GM23338 (cell line): ENCODE data around the gene ITIH6. TPM values are rescaled to one million over a fixed set of nuclear protein-coding genes. Genes with fewer than 3 reads are reported as not detected.
A peak's percentile ranks its signal among the peaks of the same experiment; 100 is the strongest.

ENCODE experiments used
- ATAC-seq: fragments of 200-7000 bp; cut with Tn5 transposase; 3 replicates; pipeline ENCODE4 v1.9.1; 2020
- DNase-seq: peaks from one replicate; pipeline ENCODE4 v3.0.0-alpha.2; 2015; ENCODE audit warnings: low spot score
- H2AFZ ChIP-seq: fragments of 200-600 bp; sonication (generic); 2 replicates; pipeline ENCODE4 v1.8.0; 2016; ENCODE audit warnings: antibody characterized with exemption, mild to moderate bottlenecking, moderate library complexity
- H3F3A ChIP-seq: fragments of 200-600 bp; sonication (generic); replicated peaks from 2 replicates; pipeline ENCODE4 v1.8.0; 2017; ENCODE audit warnings: antibody characterized with exemption, mixed run types, low read depth
- H3K27ac ChIP-seq: fragments of 200-600 bp; sonication (generic); 2 replicates; pipeline ENCODE4 v1.6.1; 2016; ENCODE audit warnings: low read depth
- H3K27me3 ChIP-seq: fragments of 200-600 bp; sonication (generic); 2 replicates; pipeline ENCODE4 v1.8.0; 2016; ENCODE audit warnings: mild to moderate bottlenecking, mixed run types, moderate library complexity; ENCODE audit not compliant: insufficient read depth
- H3K36me3 ChIP-seq: fragments of 200-600 bp; sonication (generic); 2 replicates; pipeline ENCODE4 v1.8.0; 2016; ENCODE audit warnings: mild to moderate bottlenecking; ENCODE audit not compliant: insufficient read depth
- H3K4me1 ChIP-seq: fragments of 200-600 bp; sonication (generic); 2 replicates; pipeline ENCODE4 v1.8.0; 2016; ENCODE audit warnings: mild to moderate bottlenecking, moderate library complexity; ENCODE audit not compliant: insufficient read depth
- H3K4me2 ChIP-seq: fragments of 200-600 bp; sonication (generic); 2 replicates; pipeline ENCODE4 v1.7.1; 2017; ENCODE audit warnings: mixed run types
- H3K4me3 ChIP-seq: fragments of 200-600 bp; sonication (generic); 2 replicates; pipeline ENCODE4 v1.6.1; 2016; ENCODE audit warnings: mixed run types
- H3K79me2 ChIP-seq: fragments of 200-600 bp; sonication (generic); replicated peaks from 2 replicates; pipeline ENCODE4 v1.8.0; 2017; ENCODE audit warnings: mild to moderate bottlenecking; ENCODE audit not compliant: insufficient read depth
- H3K9me2 ChIP-seq: fragments of 200-600 bp; sonication (generic); 2 replicates; pipeline ENCODE4 v1.8.0; 2017; ENCODE audit not compliant: insufficient read depth
- H4K20me1 ChIP-seq: fragments of 200-600 bp; sonication (generic); replicated peaks from 2 replicates; pipeline ENCODE4 v1.8.0; 2017; ENCODE audit warnings: mild to moderate bottlenecking; ENCODE audit not compliant: insufficient read depth
- H3K27ac Mint-ChIP-seq: 2 replicates; pipeline ENCODE4 v1.8.0; 2020; ENCODE audit warnings: inconsistent platforms, mild to moderate bottlenecking, moderate library complexity, mixed read lengths
- H3K27me3 Mint-ChIP-seq: 3 replicates; pipeline ENCODE4 v1.8.0; 2022; ENCODE audit warnings: low read depth, mild to moderate bottlenecking, moderate library complexity, mixed read lengths, inconsistent platforms; ENCODE audit not compliant: insufficient read depth, poor library complexity
- H3K36me3 Mint-ChIP-seq: 3 replicates; pipeline ENCODE4 v1.8.0; 2021; ENCODE audit warnings: low read depth, mild to moderate bottlenecking, inconsistent platforms, moderate library complexity, mixed read lengths
- H3K4me1 Mint-ChIP-seq: 3 replicates; pipeline ENCODE4 v1.8.0; 2020; ENCODE audit warnings: mild to moderate bottlenecking, inconsistent platforms, mixed read lengths
- H3K4me3 Mint-ChIP-seq: 3 replicates; pipeline ENCODE4 v1.8.0; 2021; ENCODE audit warnings: moderate library complexity, mild to moderate bottlenecking, inconsistent platforms, mixed read lengths
- H3K9me3 Mint-ChIP-seq: 3 replicates; pipeline ENCODE4 v1.8.0; 2020; ENCODE audit warnings: moderate library complexity, mild to moderate bottlenecking, inconsistent platforms, mixed read lengths
- CREB1 ChIP-seq: fragments of 250-450 bp; sonication (Bioruptor Pico); IDR thresholded peaks from 2 replicates; pipeline ENCODE4 v1.5.0; 2020; ENCODE audit warnings: low read depth, mild to moderate bottlenecking, moderate library complexity
- CTCF ChIP-seq, 2 experiments: fragments of 200-600 bp in 1 of 2; sonication (generic) in 1 of 2; conservative IDR thresholded peaks; 2 replicates each; pipeline versions ENCODE4 v1.5.1 to v1.6.1; 2016 to 2017; ENCODE audit warnings: antibody characterized with exemption in 2 of 2, low read depth in 2 of 2, mild to moderate bottlenecking in 2 of 2, moderate library complexity in 1 of 2
- EZH2phosphoT487 ChIP-seq: fragments of 200-600 bp; sonication (generic); IDR thresholded peaks from one replicate; pipeline ENCODE4 v1.8.1; 2018; ENCODE audit warnings: antibody characterized with exemption; ENCODE audit not compliant: unreplicated experiment
- JUNB ChIP-seq: IDR thresholded peaks from one replicate; pipeline ENCODE4 v1.6.1; 2016; ENCODE audit warnings: antibody characterized with exemption; ENCODE audit not compliant: unreplicated experiment
- STAT1 ChIP-seq: IDR thresholded peaks from one replicate; pipeline ENCODE4 v1.6.1; 2016; ENCODE audit warnings: antibody characterized with exemption; ENCODE audit not compliant: unreplicated experiment
- ZNF462 ChIP-seq: fragments of 250-450 bp; sonication (Bioruptor Pico); IDR thresholded peaks from 2 replicates; pipeline ENCODE4 v1.5.0; 2020; ENCODE audit warnings: mild to moderate bottlenecking, moderate library complexity
- polyA plus RNA-seq: library from polyadenylated mRNA; unstranded; fragments of >200 nt; fragmentation: Nextera tagmentation; extraction: Ambion mirVana; gene quantifications from 2 replicates; pipeline ENCODE4 v1.2.1, GENCODE V29; 2016
- total RNA-seq: library from RNA; depleted of rRNA; stranded (reverse); fragments of >200 nt; shearing (Covaris generic); gene quantifications from 2 replicates; pipeline ENCODE4 v1.2.3, GENCODE V29; 2014
- TF ChIP-seq, protein P1 (sequence below): IDR thresholded peaks from one replicate; pipeline ENCODE4 v1.6.1; 2018; ENCODE audit warnings: antibody characterized with exemption; ENCODE audit not compliant: unreplicated experiment
- TF ChIP-seq, protein P2 (sequence below): IDR thresholded peaks from 2 replicates; pipeline ENCODE4 v1.6.1; 2016; ENCODE audit warnings: antibody characterized with exemption

The ITIH6 gene
- total and polyA plus RNA-seq, 2 experiments from 2014 or later, result not detected

- H2AFZ ChIP-seq, result no peak overlapping the region
- Mint-ChIP-seq H3K9me3 (peaks cover 3% of the 10 kb centered on the region; the same call in 1 of the 3 replicates), H3K27ac (no peak overlapping the region), H3K36me3 (no peaks in the 10 kb centered on the region; the same call in 2 of the 3 replicates), H3K27me3 (peaks cover 2% of the 10 kb centered on the region), H3K4me3 (no peak overlapping the region), H3K4me1 (peaks cover 25% of the 10 kb centered on the region)
- H4K20me1 ChIP-seq, result no peaks in the 10 kb centered on the region
- H3F3A ChIP-seq, result no peaks in the 10 kb centered on the region
- no peak overlapping the region for H3K4me2 ChIP-seq
- H3K4me3 ChIP-seq, result no peak overlapping the region
- no peaks in the 10 kb centered on the region for H3K27me3 ChIP-seq
- no peaks in the 10 kb centered on the region for H3K36me3 ChIP-seq
- no peaks in the 10 kb centered on the region for H3K79me2 ChIP-seq
- ATAC-seq (no peak), DNase-seq (no peak)
- no peaks in the 10 kb centered on the region for H3K4me1 ChIP-seq
- TF ChIP-seq EZH2phosphoT487, result no peak
- TF ChIP-seq STAT1, result no peak
- TF ChIP-seq, protein P1, sequence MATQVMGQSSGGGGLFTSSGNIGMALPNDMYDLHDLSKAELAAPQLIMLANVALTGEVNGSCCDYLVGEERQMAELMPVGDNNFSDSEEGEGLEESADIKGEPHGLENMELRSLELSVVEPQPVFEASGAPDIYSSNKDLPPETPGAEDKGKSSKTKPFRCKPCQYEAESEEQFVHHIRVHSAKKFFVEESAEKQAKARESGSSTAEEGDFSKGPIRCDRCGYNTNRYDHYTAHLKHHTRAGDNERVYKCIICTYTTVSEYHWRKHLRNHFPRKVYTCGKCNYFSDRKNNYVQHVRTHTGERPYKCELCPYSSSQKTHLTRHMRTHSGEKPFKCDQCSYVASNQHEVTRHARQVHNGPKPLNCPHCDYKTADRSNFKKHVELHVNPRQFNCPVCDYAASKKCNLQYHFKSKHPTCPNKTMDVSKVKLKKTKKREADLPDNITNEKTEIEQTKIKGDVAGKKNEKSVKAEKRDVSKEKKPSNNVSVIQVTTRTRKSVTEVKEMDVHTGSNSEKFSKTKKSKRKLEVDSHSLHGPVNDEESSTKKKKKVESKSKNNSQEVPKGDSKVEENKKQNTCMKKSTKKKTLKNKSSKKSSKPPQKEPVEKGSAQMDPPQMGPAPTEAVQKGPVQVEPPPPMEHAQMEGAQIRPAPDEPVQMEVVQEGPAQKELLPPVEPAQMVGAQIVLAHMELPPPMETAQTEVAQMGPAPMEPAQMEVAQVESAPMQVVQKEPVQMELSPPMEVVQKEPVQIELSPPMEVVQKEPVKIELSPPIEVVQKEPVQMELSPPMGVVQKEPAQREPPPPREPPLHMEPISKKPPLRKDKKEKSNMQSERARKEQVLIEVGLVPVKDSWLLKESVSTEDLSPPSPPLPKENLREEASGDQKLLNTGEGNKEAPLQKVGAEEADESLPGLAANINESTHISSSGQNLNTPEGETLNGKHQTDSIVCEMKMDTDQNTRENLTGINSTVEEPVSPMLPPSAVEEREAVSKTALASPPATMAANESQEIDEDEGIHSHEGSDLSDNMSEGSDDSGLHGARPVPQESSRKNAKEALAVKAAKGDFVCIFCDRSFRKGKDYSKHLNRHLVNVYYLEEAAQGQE, result no peak
- TF ChIP-seq, protein P2, sequence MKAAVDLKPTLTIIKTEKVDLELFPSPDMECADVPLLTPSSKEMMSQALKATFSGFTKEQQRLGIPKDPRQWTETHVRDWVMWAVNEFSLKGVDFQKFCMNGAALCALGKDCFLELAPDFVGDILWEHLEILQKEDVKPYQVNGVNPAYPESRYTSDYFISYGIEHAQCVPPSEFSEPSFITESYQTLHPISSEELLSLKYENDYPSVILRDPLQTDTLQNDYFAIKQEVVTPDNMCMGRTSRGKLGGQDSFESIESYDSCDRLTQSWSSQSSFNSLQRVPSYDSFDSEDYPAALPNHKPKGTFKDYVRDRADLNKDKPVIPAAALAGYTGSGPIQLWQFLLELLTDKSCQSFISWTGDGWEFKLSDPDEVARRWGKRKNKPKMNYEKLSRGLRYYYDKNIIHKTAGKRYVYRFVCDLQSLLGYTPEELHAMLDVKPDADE, result no peak
- TF ChIP-seq CREB1 (CRISPR knock-in tag), result no peak
- TF ChIP-seq CTCF (conservative IDR thresholded peaks at IDR 0.05; ENCODE audit: low read depth in 2 of 2), result peak in 1 of 2 experiments; percentile 33; a peak in 2 of 4 replicates
- TF ChIP-seq JUNB, result no peak
- no peak for TF ChIP-seq ZNF462 (CRISPR knock-in tag)
- no peak overlapping the region for H3K27ac ChIP-seq
- H3K9me2 ChIP-seq, result no peaks in the 10 kb centered on the region
Observed at GRCh38 chrX:54758114-54759055, 39.7 kb downstream of the ITIH6 start.
